GM18502 (cell line): ENCODE measurements around the gene ARHGAP35.
"Not testable (repeated sequence)": the region's sequence is repeated elsewhere in the genome, so short reads cannot be mapped to it uniquely, and the experiment has no call there.

Experiments
- ATAC-seq: cut with Tn5 transposase; IDR thresholded peaks from one replicate; pipeline ENCODE4 v1.9.1; 2021; ENCODE audit warnings: mild to moderate bottlenecking; ENCODE audit not compliant: unreplicated experiment, poor library complexity

The ARHGAP35 gene

GRCh38 chr19:46860846-46861690 is at the start of gene ARHGAP35:
Gene ARHGAP35, plus strand, starts transcription at chr19:46860997. Its CDS starts 57,679 bp downstream, at chr19:46918676.
- ATAC-seq: no peak

GRCh38 chr19:46812977-46813838 is 47.6 kb upstream of the ARHGAP35 start:
- no peak for ATAC-seq

GRCh38 chr19:46813839-46814358 is 46.9 kb upstream of the ARHGAP35 start:
- ATAC-seq: no peak

GRCh38 chr19:46815833-46816627 is 44.8 kb upstream of the ARHGAP35 start:
- ATAC-seq: no peak

GRCh38 chr19:46818812-46819211 is 42.0 kb upstream of the ARHGAP35 start:
- ATAC-seq: no peak

- peak; percentile 54 for ATAC-seq
Observed at GRCh38 chr19:46821512-46822409, 39.0 kb upstream of the ARHGAP35 start.

- not testable (repeated sequence) for ATAC-seq
Observed at GRCh38 chr19:46822410-46822787, 38.4 kb upstream of the ARHGAP35 start.

GRCh38 chr19:46823049-46823448 is 37.7 kb upstream of the ARHGAP35 start:
- no peak for ATAC-seq

GRCh38 chr19:46824890-46825730 is 35.7 kb upstream of the ARHGAP35 start:
- ATAC-seq: no peak

GRCh38 chr19:46825731-46826055 is 35.1 kb upstream of the ARHGAP35 start:
- ATAC-seq: no peak

- ATAC-seq: no peak
Observed at GRCh38 chr19:46828484-46828883, 32.3 kb upstream of the ARHGAP35 start.

GRCh38 chr19:46830864-46831263 is 29.9 kb upstream of the ARHGAP35 start:
- no peak for ATAC-seq

GRCh38 chr19:46834121-46834520 is 26.7 kb upstream of the ARHGAP35 start:
- ATAC-seq: no peak

- ATAC-seq: no peak
Observed at GRCh38 chr19:46834984-46835383, 25.8 kb upstream of the ARHGAP35 start.

- ATAC-seq: no peak
Observed at GRCh38 chr19:46838160-46838559, 22.6 kb upstream of the ARHGAP35 start.

- no peak for ATAC-seq
Observed at GRCh38 chr19:46839752-46840497, 20.9 kb upstream of the ARHGAP35 start.

- ATAC-seq: no peak
Observed at GRCh38 chr19:46840498-46840942, 20.3 kb upstream of the ARHGAP35 start.
